ENCODE measurements around the gene GFOD1.
"Not testable (repeated sequence)": the region's sequence is repeated elsewhere in the genome, so short reads cannot be mapped to it uniquely, and the experiment has no call there.

The GFOD1 gene

GRCh38 chr6:13511913-13512717 lies 24.7 kb upstream of the GFOD1 start:
- DNase-seq, result no peak

- DNase-seq, result not testable (repeated sequence)
Measured at GRCh38 chr6:13511141-13511571, 23.8 kb upstream of the GFOD1 start.

GRCh38 chr6:13510433-13510832 lies 23.0 kb upstream of the GFOD1 start:
- not testable (repeated sequence) for DNase-seq

- DNase-seq, result no peak
Measured at GRCh38 chr6:13508711-13509705, 21.6 kb upstream of the GFOD1 start.

GRCh38 chr6:13507306-13507860 lies 20.0 kb upstream of the GFOD1 start:
- no peak for DNase-seq

GRCh38 chr6:13505345-13505734 lies 17.9 kb upstream of the GFOD1 start:
- DNase-seq, result no peak

- no peak for DNase-seq
Measured at GRCh38 chr6:13504611-13505344, 17.4 kb upstream of the GFOD1 start.

- no peak for DNase-seq
Measured at GRCh38 chr6:13500915-13501314, 13.5 kb upstream of the GFOD1 start.

GRCh38 chr6:13500264-13500663 lies 12.9 kb upstream of the GFOD1 start:
- DNase-seq, result no peak

GRCh38 chr6:13496513-13497190 lies 9.3 kb upstream of the GFOD1 start:
- no peak for DNase-seq

GRCh38 chr6:13495818-13496217 lies 8.4 kb upstream of the GFOD1 start:
- DNase-seq, result no peak

GRCh38 chr6:13495112-13495776 lies 7.8 kb upstream of the GFOD1 start:
- no peak for DNase-seq

GRCh38 chr6:13494137-13494536 lies 6.7 kb upstream of the GFOD1 start:
- DNase-seq, result no peak

- no peak for DNase-seq
Measured at GRCh38 chr6:13493147-13493546, 5.7 kb upstream of the GFOD1 start.

GRCh38 chr6:13492357-13492756 lies 5.0 kb upstream of the GFOD1 start:
- no peak for DNase-seq

- no peak for DNase-seq
Measured at GRCh38 chr6:13491538-13491937, 4.1 kb upstream of the GFOD1 start.

- DNase-seq, result no peak
Measured at GRCh38 chr6:13490402-13490801, 3.0 kb upstream of the GFOD1 start.

GRCh38 chr6:13488896-13489237 lies 1.5 kb upstream of the GFOD1 start:
- DNase-seq, result no peak

GRCh38 chr6:13488015-13488895 lies 855 bp upstream of the GFOD1 start:
- DNase-seq, result no peak

GRCh38 chr6:13486679-13487121 lies 700 bp downstream of the GFOD1 start:
- peak; percentile 31 for DNase-seq

Measured in T-helper 9 cell (primary cell).